Calu3 (cell line): ENCODE measurements around the gene TRAPPC5. TPM values are rescaled to one million over a fixed set of nuclear protein-coding genes. Genes with fewer than 3 reads are reported as not detected.

Experiments
- BruUV-seq: library from RNA; stranded (reverse); fragments of 400-500 nt; replicated peaks from 2 replicates; lab custom pipeline; 2021; lab: Mats Ljungman, UMichigan
- CTCF ChIA-PET: fragments of 300-600 bp; sonication (Branson Sonifier 250); formaldehyde crosslinking; loops from one replicate; lab custom pipeline; 2022; ENCODE audit warnings: antibody characterized with exemption; lab: Charles Lee
- DNase-seq: peaks from one replicate; pipeline ENCODE4 v3.0.0; 2022
- H3K27ac Mint-ChIP-seq: one replicate; pipeline ENCODE4 v1.8.0; 2022; ENCODE audit warnings: mixed read lengths; ENCODE audit not compliant: unreplicated experiment
- H3K27me3 Mint-ChIP-seq: one replicate; pipeline ENCODE4 v1.8.0; 2022; ENCODE audit warnings: mixed read lengths; ENCODE audit not compliant: unreplicated experiment
- H3K36me3 Mint-ChIP-seq: one replicate; pipeline ENCODE4 v1.8.0; 2022; ENCODE audit warnings: mild to moderate bottlenecking, moderate library complexity, mixed read lengths; ENCODE audit not compliant: insufficient read depth, unreplicated experiment
- H3K4me1 Mint-ChIP-seq: one replicate; pipeline ENCODE4 v1.8.0; 2022; ENCODE audit warnings: mild to moderate bottlenecking, low read depth, mixed read lengths; ENCODE audit not compliant: unreplicated experiment
- H3K4me3 Mint-ChIP-seq: one replicate; pipeline ENCODE4 v1.8.0; 2022; ENCODE audit warnings: mild to moderate bottlenecking, low read depth, moderate library complexity, mixed read lengths; ENCODE audit not compliant: unreplicated experiment
- H3K9me3 Mint-ChIP-seq: one replicate; pipeline ENCODE4 v1.8.0; 2022; ENCODE audit warnings: low read depth, mixed read lengths; ENCODE audit not compliant: unreplicated experiment
- CTCF ChIP-seq: fragments of 200-600 bp; IDR thresholded peaks from one replicate; pipeline ENCODE4 v1.8.0; 2022; ENCODE audit warnings: antibody characterized with exemption; ENCODE audit not compliant: unreplicated experiment
- intact Hi-C: fragments of 100-400 bp; cut with micrococcal nuclease; formaldehyde crosslinking; loops from one replicate; pipeline ENCODE4 v1.10.0; 2022; ENCODE audit not compliant: unreplicated experiment
- total RNA-seq: library from RNA; stranded (reverse); gene quantifications from 2 replicates; pipeline ENCODE4 v1.2.3, GENCODE V29; 2022

TRAPPC5 gene
- total RNA-seq, 1 experiment from 2014 or later: 82.4 TPM

- CTCF ChIA-PET: interaction anchor here (0.7 kb wide), 1 partner anchor 216 kb away, joined by 3 read pairs; no protein-coding TSS in a partner anchor
- Mint-ChIP-seq H3K36me3 (no peaks in the 10 kb centered on the region), H3K9me3 (no peaks in the 10 kb centered on the region), H3K4me1 (no peaks in the 10 kb centered on the region), H3K27ac (no peak overlapping the region), H3K4me3 (no peak overlapping the region), H3K27me3 (peaks cover 71% of the 10 kb centered on the region)
- no peak for TF ChIP-seq CTCF
- no peak for DNase-seq
- intact Hi-C loops: no loop called here
- no TSS peak for BruUV-seq
These were observed 25.0 kb downstream of the TRAPPC5 start for GRCh38 chr19:7705387-7706187.

- BruUV-seq: no TSS peak
- CTCF ChIA-PET: no interaction called here
- Mint-ChIP-seq H3K9me3 (no peaks in the 10 kb centered on the region), H3K4me1 (no peaks in the 10 kb centered on the region), H3K27ac (no peak overlapping the region), H3K4me3 (no peak overlapping the region), H3K27me3 (peaks cover 79% of the 10 kb centered on the region), H3K36me3 (no peaks in the 10 kb centered on the region)
- intact Hi-C loops: no loop called here
- no peak for DNase-seq
- TF ChIP-seq CTCF: no peak
These were observed 25.7 kb downstream of the TRAPPC5 start for GRCh38 chr19:7706188-7706954.

- Mint-ChIP-seq H3K27me3 (peaks cover 76% of the 10 kb centered on the region), H3K36me3 (no peaks in the 10 kb centered on the region), H3K9me3 (no peaks in the 10 kb centered on the region), H3K4me1 (no peaks in the 10 kb centered on the region), H3K4me3 (no peak overlapping the region), H3K27ac (no peak overlapping the region)
- CTCF ChIA-PET: no interaction called here
- TF ChIP-seq CTCF: no peak
- BruUV-seq: no TSS peak
- intact Hi-C loops: no loop called here
- no peak for DNase-seq
These were observed 26.4 kb downstream of the TRAPPC5 start for GRCh38 chr19:7706955-7707456.

- no peak overlapping the region for H3K4me3 Mint-ChIP-seq
- no peaks in the 10 kb centered on the region for H3K9me3 Mint-ChIP-seq
- no peaks in the 10 kb centered on the region for H3K4me1 Mint-ChIP-seq
- no peak overlapping the region for H3K27ac Mint-ChIP-seq
- BruUV-seq: no TSS peak
- DNase-seq: no peak
- peaks cover 50% of the 10 kb centered on the region for H3K27me3 Mint-ChIP-seq
- CTCF ChIA-PET: interaction anchor here (0.6 kb wide), 1 partner anchor 142 kb away, joined by 3 read pairs; no protein-coding TSS in a partner anchor
- H3K36me3 Mint-ChIP-seq: no peaks in the 10 kb centered on the region
- TF ChIP-seq CTCF: no peak
- intact Hi-C loops: no loop called here
These were observed 29.4 kb downstream of the TRAPPC5 start for GRCh38 chr19:7709932-7710460.
